Measurements from ENCODE around the gene B9D1.

B9D1 gene

DNA sequence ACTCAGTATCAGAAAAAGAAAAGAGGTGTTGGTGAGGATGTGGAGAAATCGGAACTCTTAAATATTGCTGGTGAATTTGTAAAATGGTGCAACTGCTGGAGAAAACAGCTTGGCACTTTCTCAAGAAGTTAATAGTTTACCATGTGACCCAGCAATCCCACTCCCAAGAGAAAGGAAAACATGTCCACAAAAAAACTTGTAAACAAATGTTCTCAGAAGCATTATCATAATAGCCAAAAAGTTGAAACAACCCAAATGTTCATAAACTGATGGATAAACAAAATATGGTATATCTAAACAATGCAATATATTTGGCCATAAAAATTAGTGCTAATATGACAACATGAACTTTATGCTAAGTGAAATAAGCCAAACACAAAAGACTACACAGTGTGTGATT lies 13.2 kb upstream of the B9D1 start:
- no peak for DNase-seq

- DNase-seq, result no peak
Observed at GRCh38 chr17:19374136-19374535, 11.6 kb upstream of the B9D1 start.

DNA sequence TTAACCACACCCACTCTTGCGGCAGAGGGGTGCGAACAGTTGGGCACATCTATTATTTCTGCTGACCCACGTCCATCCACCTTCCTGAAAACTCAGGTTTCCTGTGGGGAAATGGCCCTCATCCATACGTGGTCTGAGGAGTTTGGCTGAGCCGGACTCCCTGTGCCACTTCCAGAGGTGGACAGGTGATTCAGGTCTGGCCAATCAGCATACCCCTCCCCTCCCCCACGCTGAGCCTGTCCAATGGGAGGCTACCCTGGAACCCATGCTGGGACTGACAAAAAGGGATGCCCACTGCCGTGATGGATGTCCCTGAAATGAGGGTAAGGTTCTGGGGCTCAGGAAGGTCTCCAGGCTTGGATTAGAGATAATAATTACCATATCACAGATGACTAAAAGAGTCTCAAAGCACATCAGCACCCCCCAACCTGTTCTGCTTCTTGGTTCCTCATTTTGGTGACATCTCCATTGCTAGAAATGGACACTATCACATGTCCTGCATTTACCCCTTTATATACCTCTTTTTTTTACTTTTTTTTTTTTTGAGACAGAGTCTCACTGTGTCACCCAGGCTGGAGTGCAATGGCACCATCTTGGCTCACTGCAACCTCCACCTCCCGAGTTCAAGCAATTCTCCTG lies 10.5 kb upstream of the B9D1 start:
- no peak for DNase-seq

- no peak for DNase-seq
Observed at GRCh38 chr17:19372439-19372838, 9.9 kb upstream of the B9D1 start.

GRCh38 chr17:19372011-19372370 lies 9.5 kb upstream of the B9D1 start:
- no peak for DNase-seq

- DNase-seq, result peak in 1 of 2 donors; percentile 9
Observed at GRCh38 chr17:19371259-19372010, 8.9 kb upstream of the B9D1 start.

DNA sequence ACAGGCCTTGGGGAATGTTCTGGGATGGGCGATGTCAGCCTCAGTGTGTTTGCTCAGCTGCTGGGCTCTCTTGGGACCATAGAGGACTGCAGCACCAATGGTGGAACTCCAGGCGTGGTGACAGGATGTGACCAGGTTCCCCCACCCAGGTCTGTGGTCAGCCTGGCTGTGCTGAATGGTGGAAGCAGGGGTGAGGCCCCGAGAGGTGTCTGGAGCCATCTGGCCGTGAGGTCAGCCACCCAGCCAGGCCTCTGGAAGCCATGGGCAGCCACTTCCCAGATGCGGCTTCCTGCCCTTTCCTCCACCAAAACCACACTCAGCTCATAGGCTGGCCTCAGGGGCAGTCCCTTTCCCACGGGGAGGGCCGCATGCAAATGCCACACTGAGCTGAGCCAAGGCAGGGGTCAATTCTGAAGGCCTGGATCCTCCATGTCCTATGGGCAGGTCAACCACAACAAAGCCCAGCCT lies 8.0 kb upstream of the B9D1 start:
- peak; percentile 34 to 63 for DNase-seq

- peak; percentile 62 to 71 for DNase-seq
Observed at GRCh38 chr17:19369846-19370492, 7.4 kb upstream of the B9D1 start.

DNA sequence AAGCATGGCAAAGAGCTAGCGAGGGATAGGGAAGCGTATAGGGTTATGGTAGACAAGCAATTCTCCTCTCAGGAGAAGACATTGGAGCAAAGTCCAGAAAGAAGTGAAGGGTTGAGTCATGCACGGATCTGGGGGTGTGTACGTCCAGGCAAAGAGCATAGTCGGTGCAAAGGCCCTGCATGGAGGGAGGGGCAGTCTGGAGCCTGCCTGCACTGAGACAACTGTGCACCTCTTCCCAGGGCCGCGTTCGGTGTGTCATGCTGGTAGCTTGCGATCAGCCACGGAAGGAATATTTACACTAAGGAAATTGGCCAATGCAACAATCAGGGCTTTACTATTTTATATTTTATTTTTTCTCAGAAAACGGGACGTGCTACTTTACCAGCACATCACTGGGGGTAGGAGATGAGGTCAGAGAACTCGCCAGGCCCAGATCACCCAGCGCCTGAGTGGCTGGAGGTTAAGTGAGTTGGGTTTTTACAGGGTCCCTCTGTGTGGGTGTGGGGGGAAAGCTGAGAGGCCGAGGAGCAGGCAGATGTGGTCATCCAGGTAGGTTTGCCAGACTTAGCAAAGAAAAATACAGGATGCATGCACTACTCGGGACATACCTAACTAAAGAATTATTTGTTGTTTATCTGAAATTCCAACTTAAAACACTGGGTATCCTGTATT lies 6.7 kb upstream of the B9D1 start:
- DNase-seq, result no peak

- no peak for DNase-seq
Observed at GRCh38 chr17:19368229-19368628, 5.7 kb upstream of the B9D1 start.

- no peak for DNase-seq
Observed at GRCh38 chr17:19366637-19366972, 4.1 kb upstream of the B9D1 start.

DNA sequence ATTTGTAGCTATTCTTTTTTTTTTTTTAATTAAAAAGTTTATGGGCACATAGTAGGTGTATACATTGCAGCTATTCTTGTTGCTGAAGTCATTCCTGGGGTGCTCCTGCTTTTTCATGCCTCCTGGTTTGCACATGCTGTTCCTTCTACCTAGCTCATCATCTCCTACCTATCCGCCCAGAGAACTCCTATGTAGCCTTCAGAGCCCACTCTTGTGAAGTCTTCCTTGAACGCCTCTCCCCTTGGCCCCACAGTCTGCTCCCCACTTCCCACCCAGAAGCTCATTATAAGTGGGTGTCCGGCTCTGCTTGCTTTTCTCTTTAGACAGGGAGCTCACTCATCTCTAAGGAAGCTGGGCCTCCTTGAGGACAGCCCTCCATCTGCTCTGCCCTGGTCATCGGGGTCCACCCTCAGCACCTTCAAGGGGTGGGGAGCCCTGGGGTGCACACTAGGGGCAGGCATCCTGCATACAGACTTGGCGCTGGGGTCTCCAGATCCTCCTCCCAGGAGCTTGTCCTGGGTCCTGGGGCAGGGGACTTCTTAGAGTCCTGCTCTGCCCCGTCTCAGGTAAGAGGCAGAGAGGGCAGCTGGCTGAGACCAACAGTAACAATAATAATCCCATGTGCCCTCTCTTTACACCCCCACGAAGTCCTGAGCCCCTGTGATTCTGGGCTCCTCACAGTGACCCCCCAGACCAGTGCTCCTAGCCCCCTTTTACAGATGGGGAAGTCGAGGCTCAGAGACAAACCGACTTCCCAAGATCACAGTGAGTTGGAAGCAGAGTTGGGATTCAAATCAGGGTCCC lies 3.5 kb upstream of the B9D1 start:
- no peak for DNase-seq

DNA sequence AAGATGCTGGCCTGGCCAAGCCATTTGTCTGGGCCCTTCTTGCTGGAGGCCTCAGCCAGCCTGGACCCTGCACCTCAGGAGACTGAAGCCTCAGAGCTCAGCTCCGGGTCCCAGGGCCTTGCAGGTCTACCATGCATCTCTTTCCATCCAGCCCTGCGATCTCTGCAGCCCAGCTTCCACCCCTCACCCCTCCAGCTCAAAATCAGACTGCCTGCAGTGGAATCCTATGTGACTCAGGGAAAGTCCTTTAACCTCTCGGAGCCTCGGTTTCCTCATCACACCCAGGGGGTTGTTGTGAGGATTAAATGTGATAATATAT lies 2.9 kb upstream of the B9D1 start:
- DNase-seq, result no peak

DNA sequence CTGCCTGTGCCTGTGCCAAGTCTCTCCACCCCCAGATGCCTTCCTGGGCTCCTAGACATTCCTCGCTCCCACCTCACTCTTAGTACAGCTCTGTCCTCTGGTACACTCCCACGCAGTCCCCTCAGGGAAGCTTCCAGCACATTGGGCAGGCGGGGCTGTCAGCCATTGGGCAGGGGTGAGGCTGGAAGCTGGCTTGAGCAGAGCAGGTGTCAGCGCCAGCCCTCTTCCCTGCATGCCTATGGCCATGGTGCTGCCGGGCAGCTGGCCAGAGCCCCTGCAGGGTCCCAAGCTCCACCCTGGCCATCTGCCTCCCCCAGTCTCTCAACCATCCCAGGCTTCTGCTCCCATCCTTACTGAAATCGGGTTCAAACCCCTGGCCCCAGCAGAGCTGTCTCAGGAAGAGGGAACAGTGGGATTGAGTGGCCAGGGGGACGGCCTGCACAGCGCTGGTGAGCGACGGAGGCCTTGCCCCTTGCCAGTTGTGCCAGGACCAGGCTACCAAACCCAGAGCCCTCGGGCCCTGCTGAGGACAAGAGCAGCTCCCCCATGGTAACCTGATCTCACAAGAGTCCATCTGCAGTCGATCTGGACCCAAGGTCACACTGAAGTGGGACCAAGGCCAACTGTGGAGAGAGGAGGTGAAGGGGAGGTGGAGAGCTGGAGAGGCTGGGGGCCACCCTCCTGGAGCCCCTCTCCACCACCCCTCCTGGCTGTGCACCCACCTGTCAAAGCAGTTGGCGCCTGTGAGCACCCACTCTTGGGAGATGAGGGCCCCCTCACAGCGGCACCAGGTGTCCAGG lies 2.4 kb upstream of the B9D1 start:
- DNase-seq, result no peak

DNA sequence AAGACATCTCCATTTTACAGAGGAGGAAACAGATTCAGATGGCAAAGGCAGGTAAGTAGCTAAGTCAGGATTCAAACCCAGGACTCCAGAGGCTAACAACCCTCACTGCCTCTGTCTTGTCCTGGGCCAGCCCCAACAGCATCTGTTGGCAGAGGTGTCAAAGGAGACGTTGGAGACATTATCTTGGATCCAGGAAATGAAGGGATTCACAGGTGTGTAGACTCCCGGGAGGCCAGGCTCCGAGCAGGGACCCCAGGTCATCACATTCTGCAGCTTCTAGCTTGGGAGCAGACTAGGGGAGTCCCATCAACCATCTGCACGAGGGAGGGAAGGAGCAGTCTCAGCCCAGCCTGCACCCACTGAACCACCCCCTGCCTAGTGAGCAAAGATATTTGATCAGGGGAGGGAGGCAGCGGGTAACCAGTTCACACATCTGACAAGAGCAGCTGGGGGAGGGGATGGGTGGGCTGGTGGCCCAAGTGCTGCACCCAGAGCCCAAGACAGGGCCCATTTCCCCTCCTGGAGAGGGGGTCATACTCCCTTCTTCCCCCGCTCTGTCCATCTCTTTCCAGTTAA lies 1.0 kb upstream of the B9D1 start:
- no peak for DNase-seq

GRCh38 chr17:19363114-19363438 lies 553 bp upstream of the B9D1 start:
- no peak for DNase-seq

GRCh38 chr17:19361944-19362276 lies 613 bp downstream of the B9D1 start:
- no peak for DNase-seq

- DNase-seq, result no peak
Observed at GRCh38 chr17:19361326-19361725, 1.2 kb downstream of the B9D1 start.

DNA sequence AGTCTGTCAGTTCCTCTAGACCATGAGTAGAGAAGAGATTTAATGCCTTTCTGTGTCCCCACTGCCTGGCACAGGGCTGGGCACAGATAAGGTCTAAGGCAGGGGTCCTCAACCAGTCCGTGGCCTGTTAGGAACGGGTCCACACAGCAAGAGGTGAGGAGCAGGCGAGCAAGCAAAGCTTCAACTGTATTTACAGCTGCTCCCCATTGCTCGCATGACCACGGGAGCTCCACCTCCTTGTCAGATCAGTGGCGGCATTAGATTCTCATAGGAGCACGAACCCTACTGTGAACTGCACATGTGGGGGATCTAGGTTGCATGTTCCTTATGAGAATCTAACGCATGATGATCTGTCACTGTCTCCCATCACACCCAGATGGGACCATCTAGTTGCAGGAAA lies 1.8 kb downstream of the B9D1 start:
- DNase-seq, result no peak

- no peak for DNase-seq
Observed at GRCh38 chr17:19359856-19360255, 2.7 kb downstream of the B9D1 start.

DNA sequence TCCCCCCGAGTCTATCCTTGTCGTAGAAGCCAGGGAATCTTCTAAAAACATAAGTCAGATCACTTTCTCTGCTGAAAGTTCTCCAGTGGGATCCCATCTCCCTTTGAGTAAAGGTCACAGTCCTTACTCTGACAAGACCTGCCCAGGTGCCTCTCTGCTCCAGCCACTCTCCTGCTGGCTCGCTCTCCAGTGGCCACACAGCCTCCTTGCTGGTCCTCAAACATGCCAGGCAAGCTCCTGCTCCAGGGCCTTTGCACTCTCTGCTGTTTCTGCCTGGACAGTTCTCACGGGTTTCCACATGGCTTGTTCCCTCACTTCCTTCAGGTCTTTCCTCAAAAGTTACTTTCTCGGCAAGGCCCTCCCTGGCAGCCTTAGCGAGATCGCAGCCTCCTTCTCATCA lies 3.4 kb downstream of the B9D1 start:
- DNase-seq, result no peak

DNA sequence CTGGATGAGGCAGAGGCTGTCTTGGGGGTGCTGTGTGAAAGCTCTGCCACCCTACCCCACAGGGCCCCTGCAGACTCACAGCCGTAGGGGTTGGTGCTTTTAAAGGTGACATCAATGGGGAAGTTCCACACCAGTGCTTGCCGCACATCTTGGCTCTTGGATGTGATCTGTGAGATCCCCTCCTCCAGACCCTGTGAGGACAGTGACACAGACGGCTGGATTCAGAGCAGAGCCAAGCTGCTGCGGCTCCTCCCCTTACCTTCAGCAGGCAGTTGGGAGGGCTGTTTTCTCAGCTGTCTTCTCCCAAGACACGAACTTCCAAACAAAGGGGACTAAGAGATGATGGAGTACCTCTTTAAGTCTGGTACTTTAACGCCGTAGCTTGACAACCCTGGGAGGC lies 4.8 kb downstream of the B9D1 start:
- no peak for DNase-seq
